ENCODE measurements around the gene SAE1.

SAE1 gene

GRCh38 chr19:47172666-47173455 is 42.2 kb downstream of the SAE1 start:
- H3K9me3 ChIP-seq (ENCODE audit: low read depth, low read length), result no peaks in the 10 kb centered on the region
- H3K27ac ChIP-seq, result 0 out of 2 replicates have a peak overlapping the region, but pooled peaks have one; percentile 29
- TF ChIP-seq EZH2 (IDR thresholded peaks at IDR 0.05) (no peak), POLR2AphosphoS5 (IDR thresholded peaks at IDR 0.05; ENCODE audit: borderline replicate concordance, low read depth, low read length) (no peak), FOXP2 (optimal IDR thresholded peaks at IDR 0.05; ENCODE audit: control extremely low read depth, extremely low read length, insufficient read depth) (no peak)
- no peak overlapping the region for H3K4me3 ChIP-seq
- peaks cover 72% of the 10 kb centered on the region for H3K36me3 ChIP-seq (ENCODE audit: insufficient read depth, low read length)
- no peak for DNase-seq (ENCODE audit: low read depth, low spot score)
- no peak overlapping the region for H3K9ac ChIP-seq (ENCODE audit: insufficient read length)

DNA sequence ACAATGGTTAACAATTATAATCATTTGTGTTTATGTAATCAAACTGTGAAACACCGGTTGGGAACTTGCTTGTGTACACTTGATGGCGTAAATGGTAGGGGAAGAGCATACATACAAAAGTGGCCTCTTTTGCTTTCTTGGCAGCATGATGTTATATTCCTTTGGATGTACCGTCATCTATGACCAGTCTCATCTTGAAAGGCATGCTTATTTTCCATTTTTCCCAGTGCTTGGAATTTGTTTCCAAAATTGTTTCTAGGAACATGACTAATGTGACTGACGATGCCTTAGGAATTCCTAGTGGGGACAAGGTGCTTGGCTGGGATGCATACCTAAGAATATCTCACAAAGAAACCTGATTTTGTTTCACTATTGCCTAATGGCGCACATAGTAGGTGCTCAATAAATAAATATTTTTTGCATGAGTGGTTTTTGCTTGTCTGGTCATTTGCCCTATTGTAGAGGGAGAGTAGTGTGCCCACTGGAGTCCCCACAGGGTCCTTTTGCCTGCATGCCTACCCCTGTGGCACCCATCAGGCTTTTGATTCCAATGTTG is 45.5 kb downstream of the SAE1 start:
- no peak for TF ChIP-seq FOXP2 (optimal IDR thresholded peaks at IDR 0.05; ENCODE audit: control extremely low read depth, extremely low read length, insufficient read depth)
- TF ChIP-seq POLR2AphosphoS5 (IDR thresholded peaks at IDR 0.05; ENCODE audit: borderline replicate concordance, low read depth, low read length), result no peak

DNA sequence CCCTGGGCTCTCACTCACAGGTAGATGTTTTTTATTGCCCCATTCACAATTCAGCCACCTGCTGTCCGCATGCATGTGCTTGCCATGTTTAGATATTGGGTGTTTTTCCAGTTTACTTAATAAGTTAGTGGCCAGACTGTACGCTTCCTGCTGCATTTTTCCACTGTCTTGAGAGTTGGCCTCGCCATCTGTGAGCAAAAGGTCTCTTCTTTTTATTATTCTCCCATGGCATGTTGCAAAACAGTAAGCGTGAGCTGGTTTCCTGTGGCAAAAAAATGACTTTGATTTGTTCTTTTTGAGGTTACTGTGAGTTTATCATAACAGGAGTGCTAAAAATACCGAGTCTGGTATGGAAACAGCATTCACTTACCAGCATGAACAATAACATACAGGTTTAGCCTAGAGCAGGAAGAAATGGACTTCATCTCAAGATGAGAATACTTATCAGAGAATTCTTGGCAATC is 46.0 kb downstream of the SAE1 start:
- H3K36me3 ChIP-seq (ENCODE audit: insufficient read depth, low read length), result peaks cover 72% of the 10 kb centered on the region
- no peak for TF ChIP-seq EZH2 (IDR thresholded peaks at IDR 0.05)
- no peak for TF ChIP-seq FOXP2 (optimal IDR thresholded peaks at IDR 0.05; ENCODE audit: control extremely low read depth, extremely low read length, insufficient read depth)
- no peak for TF ChIP-seq POLR2AphosphoS5 (IDR thresholded peaks at IDR 0.05; ENCODE audit: borderline replicate concordance, low read depth, low read length)

More for the DNA sequence above, 45.5 kb downstream of the SAE1 start:
- H3K27ac ChIP-seq, result 0 out of 2 replicates have a peak overlapping the region, but pooled peaks have one; percentile 50
- H3K36me3 ChIP-seq (ENCODE audit: insufficient read depth, low read length), result peaks cover 75% of the 10 kb centered on the region
- no peak for DNase-seq (ENCODE audit: low read depth, low spot score)
- no peaks in the 10 kb centered on the region for H3K9me3 ChIP-seq (ENCODE audit: low read depth, low read length)
- no peak overlapping the region for H3K9ac ChIP-seq (ENCODE audit: insufficient read length)
- no peak overlapping the region for H3K4me3 ChIP-seq

GRCh38 chr19:47179653-47180310 is 49.1 kb downstream of the SAE1 start:
- H3K27ac ChIP-seq, result no peak overlapping the region; the same call in 1 of the 2 replicates
- H3K36me3 ChIP-seq (ENCODE audit: insufficient read depth, low read length), result peaks cover 73% of the 10 kb centered on the region
- DNase-seq (ENCODE audit: low read depth, low spot score), result no peak
- H3K9me3 ChIP-seq (ENCODE audit: low read depth, low read length), result no peaks in the 10 kb centered on the region
- H3K4me3 ChIP-seq, result no peak overlapping the region
- TF ChIP-seq EZH2 (IDR thresholded peaks at IDR 0.05) (no peak), POLR2AphosphoS5 (IDR thresholded peaks at IDR 0.05; ENCODE audit: borderline replicate concordance, low read depth, low read length) (no peak)
- H3K9ac ChIP-seq (ENCODE audit: insufficient read length), result no peak overlapping the region

More for the DNA sequence above, 46.0 kb downstream of the SAE1 start:
- H3K27ac ChIP-seq, result peak overlapping the region; percentile 50
- no peak for DNase-seq (ENCODE audit: low read depth, low spot score)
- H3K9ac ChIP-seq (ENCODE audit: insufficient read length), result no peak overlapping the region
- H3K4me3 ChIP-seq, result no peak overlapping the region
- H3K9me3 ChIP-seq (ENCODE audit: low read depth, low read length), result no peaks in the 10 kb centered on the region

DNA sequence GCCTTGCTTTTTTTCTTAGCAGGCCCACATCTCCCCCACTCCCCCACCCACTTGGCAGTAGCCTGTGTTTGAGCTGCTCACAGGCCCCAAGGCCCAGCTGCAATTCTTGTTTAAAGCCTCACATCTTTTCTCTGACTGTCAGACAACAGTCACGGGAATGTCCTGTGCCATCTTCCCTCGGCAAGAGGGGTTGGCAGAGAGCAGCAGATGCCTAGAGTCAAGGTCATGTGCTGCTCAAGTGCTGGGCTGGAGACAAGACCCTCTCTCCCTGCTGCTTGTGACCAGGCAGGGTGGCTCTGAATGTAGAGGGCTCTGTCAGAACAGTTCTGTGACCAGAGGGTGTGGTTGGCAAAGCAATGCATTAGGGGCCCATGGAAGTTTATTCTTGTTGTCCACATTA is 53.0 kb downstream of the SAE1 start:
- TF ChIP-seq POLR2AphosphoS5 (IDR thresholded peaks at IDR 0.05; ENCODE audit: borderline replicate concordance, low read depth, low read length), result no peak
- TF ChIP-seq EZH2 (IDR thresholded peaks at IDR 0.05), result no peak
- no peak for TF ChIP-seq FOXP2 (optimal IDR thresholded peaks at IDR 0.05; ENCODE audit: control extremely low read depth, extremely low read length, insufficient read depth)
- Histone ChIP-seq H3K4me3 (no peak overlapping the region), H3K9ac (ENCODE audit: insufficient read length) (no peak overlapping the region), H3K36me3 (ENCODE audit: insufficient read depth, low read length) (peaks cover 47% of the 10 kb centered on the region), H3K27ac (no peak overlapping the region), H3K9me3 (ENCODE audit: low read depth, low read length) (no peaks in the 10 kb centered on the region)
- no peak for DNase-seq (ENCODE audit: low read depth, low spot score)

- Histone ChIP-seq H3K9me3 (ENCODE audit: low read depth, low read length) (no peaks in the 10 kb centered on the region), H3K9ac (ENCODE audit: insufficient read length) (no peak overlapping the region), H3K4me3 (no peak overlapping the region), H3K36me3 (ENCODE audit: insufficient read depth, low read length) (peaks cover 47% of the 10 kb centered on the region; the same call in 1 of the 2 replicates), H3K27ac (no peak overlapping the region; the same call in 1 of the 2 replicates)
- DNase-seq (ENCODE audit: low read depth, low spot score), result no peak
- TF ChIP-seq FOXP2 (optimal IDR thresholded peaks at IDR 0.05; ENCODE audit: control extremely low read depth, extremely low read length, insufficient read depth), result no peak
- no peak for TF ChIP-seq EZH2 (IDR thresholded peaks at IDR 0.05)
- no peak for TF ChIP-seq POLR2AphosphoS5 (IDR thresholded peaks at IDR 0.05; ENCODE audit: borderline replicate concordance, low read depth, low read length)
Observed at GRCh38 chr19:47186446-47187334, 56.1 kb downstream of the SAE1 start.

DNA sequence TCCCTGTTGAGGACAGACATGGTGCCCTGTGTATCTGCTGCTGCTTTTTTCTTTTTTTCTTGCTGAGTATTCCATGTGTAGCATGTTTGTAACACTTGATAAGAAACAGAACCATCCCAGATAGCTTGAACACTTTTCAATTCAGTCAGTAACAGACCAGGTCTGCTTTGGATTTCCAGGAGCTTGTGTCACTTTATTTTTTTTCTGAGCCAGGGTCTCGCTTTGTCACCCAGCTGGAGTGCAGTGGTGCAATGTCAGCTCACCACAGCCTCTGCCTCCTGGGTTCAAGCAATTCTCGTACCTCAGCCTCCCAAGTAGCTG is 56.7 kb downstream of the SAE1 start:
- no peak for TF ChIP-seq EZH2 (IDR thresholded peaks at IDR 0.05)
- TF ChIP-seq POLR2AphosphoS5 (IDR thresholded peaks at IDR 0.05; ENCODE audit: borderline replicate concordance, low read depth, low read length), result no peak
- TF ChIP-seq FOXP2 (optimal IDR thresholded peaks at IDR 0.05; ENCODE audit: control extremely low read depth, extremely low read length, insufficient read depth), result no peak
- H3K27ac ChIP-seq, result no peak overlapping the region
- peaks cover 42% of the 10 kb centered on the region; the same call in 1 of the 2 replicates for H3K36me3 ChIP-seq (ENCODE audit: insufficient read depth, low read length)
- H3K9me3 ChIP-seq (ENCODE audit: low read depth, low read length), result no peaks in the 10 kb centered on the region
- no peak overlapping the region for H3K4me3 ChIP-seq
- no peak overlapping the region for H3K9ac ChIP-seq (ENCODE audit: insufficient read length)
- no peak for DNase-seq (ENCODE audit: low read depth, low spot score)
